ENCODE measurements around the gene RBMX.
"Not testable (repeated sequence)": the region's sequence is repeated elsewhere in the genome, so short reads cannot be mapped to it uniquely, and the experiment has no call there.

The RBMX gene

GRCh38 chrX:136874114-136874513 lies 6.4 kb downstream of the RBMX start:
- not testable (repeated sequence) for DNase-seq

- not testable (repeated sequence) for DNase-seq
Measured at GRCh38 chrX:136873210-136873609, 7.3 kb downstream of the RBMX start.

GRCh38 chrX:136872091-136872700 lies 8.3 kb downstream of the RBMX start:
- no peak for DNase-seq

- no peak for DNase-seq
Measured at GRCh38 chrX:136870064-136870463, 10.5 kb downstream of the RBMX start.

GRCh38 chrX:136868283-136869055 lies 12.1 kb downstream of the RBMX start:
- no peak for DNase-seq

GRCh38 chrX:136867518-136867917 lies 13.0 kb downstream of the RBMX start:
- DNase-seq = no peak

- DNase-seq = no peak
Measured at GRCh38 chrX:136867096-136867491, 13.4 kb downstream of the RBMX start.

- DNase-seq = no peak
Measured at GRCh38 chrX:136866337-136867095, 14.0 kb downstream of the RBMX start.

GRCh38 chrX:136865270-136866158 lies 15.0 kb downstream of the RBMX start:
- DNase-seq = no peak

- DNase-seq = no peak
Measured at GRCh38 chrX:136863826-136864225, 16.7 kb downstream of the RBMX start.

GRCh38 chrX:136862546-136862945 lies 18.0 kb downstream of the RBMX start:
- no peak for DNase-seq

- DNase-seq = no peak
Measured at GRCh38 chrX:136861877-136862276, 18.6 kb downstream of the RBMX start.

GRCh38 chrX:136858007-136858756 lies 22.3 kb downstream of the RBMX start:
- DNase-seq = no peak

- DNase-seq = no peak
Measured at GRCh38 chrX:136856551-136856950, 24.0 kb downstream of the RBMX start.

- no peak for DNase-seq
Measured at GRCh38 chrX:136856050-136856449, 24.5 kb downstream of the RBMX start.

- no peak for DNase-seq
Measured at GRCh38 chrX:136851526-136851925, 29.0 kb downstream of the RBMX start.

- no peak for DNase-seq
Measured at GRCh38 chrX:136850441-136851175, 29.9 kb downstream of the RBMX start.

- DNase-seq = no peak
Measured at GRCh38 chrX:136849395-136849794, 31.1 kb downstream of the RBMX start.

GRCh38 chrX:136847874-136848273 lies 32.7 kb downstream of the RBMX start:
- DNase-seq = no peak

- DNase-seq = no peak
Measured at GRCh38 chrX:136839196-136839595, 41.3 kb downstream of the RBMX start.

- no peak for DNase-seq
Measured at GRCh38 chrX:136835761-136836160, 44.8 kb downstream of the RBMX start.
